Endometrial microvascular endothelial cells (primary cell): Measurements from ENCODE around the gene PGK1. TPM values are rescaled to one million over a fixed set of nuclear protein-coding genes. Genes with fewer than 3 reads are reported as not detected.
"Not testable (repeated sequence)": the region's sequence is repeated elsewhere in the genome, so short reads cannot be mapped to it uniquely, and the experiment has no call there.

ENCODE experiments used
- in situ Hi-C: cut with HindIII; loops from 2 replicates; pipeline ENCODE4 v1.10.0; 2017; ENCODE audit warnings: low sequenced_read_pairs, low pct_unique_long_range_greater_than_20kb; ENCODE audit errors: inconsistent ontology term
- total RNA-seq: library from RNA; depleted of rRNA; stranded (reverse); fragments of >200 nt; gene quantifications from one replicate; pipeline ENCODE4 v1.2.3, GENCODE V29; 2015; ENCODE audit errors: inconsistent ontology term

Gene PGK1
- total RNA-seq, 1 donor from 2014 or later = 400 TPM

DNA sequence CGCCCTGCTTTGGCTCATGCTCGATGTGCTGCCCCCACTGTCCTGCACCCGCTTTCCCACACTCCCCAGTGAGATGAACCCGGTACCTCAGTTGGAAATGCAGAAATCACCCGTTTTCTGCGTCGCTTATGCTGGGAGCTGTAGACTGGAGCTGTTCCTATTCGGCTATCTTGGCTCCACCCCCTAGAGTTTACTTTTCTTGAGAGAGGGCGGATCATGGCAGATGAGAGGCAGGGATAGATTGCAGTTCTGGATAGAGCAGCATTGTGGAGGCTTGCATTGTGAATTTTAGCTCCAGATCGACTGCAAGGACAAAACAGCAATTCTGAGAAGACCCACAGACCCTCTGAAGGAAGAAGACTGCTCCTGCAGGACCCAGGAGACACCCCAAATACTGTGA is 53.8 kb downstream of the PGK1 start:
- in situ Hi-C loops = not testable (repeated sequence)

DNA sequence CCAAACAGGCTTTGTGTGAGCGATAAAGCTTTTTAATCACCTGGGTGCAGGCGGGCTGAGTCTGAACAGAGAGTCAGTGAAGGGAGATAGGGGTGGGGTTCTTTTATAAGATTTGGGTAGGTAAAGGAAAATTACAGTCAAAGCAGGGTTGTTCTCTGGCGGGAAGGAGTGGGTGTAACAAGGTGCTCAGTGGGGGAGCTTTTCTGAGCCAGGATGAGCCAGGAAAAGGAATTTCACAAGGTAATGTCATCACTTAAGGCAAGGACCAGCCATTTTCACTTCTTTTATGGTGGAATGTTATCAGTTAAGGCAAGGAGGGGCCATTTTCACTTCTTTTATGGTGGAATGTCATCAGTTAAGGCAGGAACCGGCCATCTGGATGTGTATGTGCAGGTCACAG is 56.7 kb downstream of the PGK1 start:
- in situ Hi-C loops = not testable (repeated sequence)

DNA sequence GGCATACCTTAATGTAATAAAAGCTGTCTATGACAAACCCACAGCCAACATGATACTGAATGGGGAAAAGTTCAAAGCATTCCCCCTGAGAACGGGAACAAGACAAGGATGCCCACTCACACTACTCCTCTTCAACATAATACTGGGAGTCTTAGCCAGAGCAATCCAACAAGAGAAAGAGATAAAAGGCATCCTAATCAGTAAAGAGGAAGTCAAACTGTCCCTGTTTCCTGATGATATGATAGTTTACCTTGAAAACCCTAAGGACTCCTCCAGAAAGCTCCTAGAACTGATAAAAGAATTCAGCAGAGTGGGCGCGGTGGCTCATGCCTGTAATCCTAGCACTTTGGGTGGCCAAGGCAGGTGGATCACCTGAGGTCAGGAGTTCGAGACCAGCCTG is 59.1 kb downstream of the PGK1 start:
- in situ Hi-C loops = not testable (repeated sequence)

DNA sequence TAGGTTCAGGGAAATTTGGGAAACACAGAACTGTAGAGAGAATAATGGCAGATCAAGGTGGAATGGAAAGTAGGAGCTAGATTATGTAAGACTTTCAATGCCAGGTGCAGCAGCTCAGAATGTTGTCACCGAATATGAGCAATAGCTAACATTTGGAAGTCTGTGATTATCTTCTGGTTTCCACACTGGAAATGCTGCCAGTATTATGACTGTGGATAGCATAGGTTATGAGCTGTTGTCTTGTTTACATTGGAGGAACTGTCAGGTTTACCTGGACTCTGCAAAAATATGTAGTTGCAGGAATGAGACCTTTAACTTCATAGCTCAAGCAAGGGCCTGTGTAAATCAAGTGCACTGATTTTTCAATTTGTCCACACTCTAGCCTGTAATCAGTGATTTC is 61.4 kb downstream of the PGK1 start:
- in situ Hi-C loops = no loop called here

DNA sequence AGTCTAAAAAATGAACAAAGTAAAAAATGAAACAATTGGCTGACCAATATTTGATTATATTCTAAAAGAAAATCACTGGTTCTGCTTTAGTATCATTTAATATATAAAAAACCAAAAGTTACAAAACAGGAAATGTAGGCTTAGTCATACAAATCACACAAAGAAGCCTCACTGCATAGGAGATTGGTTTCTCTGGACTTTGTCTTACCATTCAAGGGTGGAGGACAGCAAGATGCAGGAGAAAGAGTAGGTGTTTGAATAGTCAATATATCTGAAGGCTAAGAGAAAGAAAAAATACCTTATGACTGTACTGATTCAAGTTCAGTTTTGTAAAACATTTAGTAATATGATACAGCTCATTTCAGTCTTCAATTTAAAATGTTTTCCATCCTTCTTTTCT is 64.0 kb downstream of the PGK1 start:
- in situ Hi-C loops = no loop called here

Other genes starting within 250 kb of the PGK1 start
- gene MAGT1, start 208.8 kb upstream of the PGK1 start, total RNA-seq = 108 TPM
- gene COX7B, start 204.8 kb upstream of the PGK1 start, total RNA-seq = 345 TPM
- 9.6 TPM for gene ATP7A, start 193.6 kb upstream of the PGK1 start, total RNA-seq
- gene PGAM4, start 134.6 kb upstream of the PGK1 start, total RNA-seq = not detected
- gene TAF9B, start 35.4 kb downstream of the PGK1 start, total RNA-seq = 31.3 TPM
- not detected for gene CYSLTR1, start 223.4 kb downstream of the PGK1 start, total RNA-seq